GM18498 (cell line): ENCODE results near the gene SPATA31D4.

Experiments
- ATAC-seq: cut with Tn5 transposase; IDR thresholded peaks from one replicate; pipeline ENCODE4 v1.9.1; 2021; ENCODE audit warnings: mild to moderate bottlenecking, moderate library complexity; ENCODE audit not compliant: unreplicated experiment

SPATA31D4 gene

DNA sequence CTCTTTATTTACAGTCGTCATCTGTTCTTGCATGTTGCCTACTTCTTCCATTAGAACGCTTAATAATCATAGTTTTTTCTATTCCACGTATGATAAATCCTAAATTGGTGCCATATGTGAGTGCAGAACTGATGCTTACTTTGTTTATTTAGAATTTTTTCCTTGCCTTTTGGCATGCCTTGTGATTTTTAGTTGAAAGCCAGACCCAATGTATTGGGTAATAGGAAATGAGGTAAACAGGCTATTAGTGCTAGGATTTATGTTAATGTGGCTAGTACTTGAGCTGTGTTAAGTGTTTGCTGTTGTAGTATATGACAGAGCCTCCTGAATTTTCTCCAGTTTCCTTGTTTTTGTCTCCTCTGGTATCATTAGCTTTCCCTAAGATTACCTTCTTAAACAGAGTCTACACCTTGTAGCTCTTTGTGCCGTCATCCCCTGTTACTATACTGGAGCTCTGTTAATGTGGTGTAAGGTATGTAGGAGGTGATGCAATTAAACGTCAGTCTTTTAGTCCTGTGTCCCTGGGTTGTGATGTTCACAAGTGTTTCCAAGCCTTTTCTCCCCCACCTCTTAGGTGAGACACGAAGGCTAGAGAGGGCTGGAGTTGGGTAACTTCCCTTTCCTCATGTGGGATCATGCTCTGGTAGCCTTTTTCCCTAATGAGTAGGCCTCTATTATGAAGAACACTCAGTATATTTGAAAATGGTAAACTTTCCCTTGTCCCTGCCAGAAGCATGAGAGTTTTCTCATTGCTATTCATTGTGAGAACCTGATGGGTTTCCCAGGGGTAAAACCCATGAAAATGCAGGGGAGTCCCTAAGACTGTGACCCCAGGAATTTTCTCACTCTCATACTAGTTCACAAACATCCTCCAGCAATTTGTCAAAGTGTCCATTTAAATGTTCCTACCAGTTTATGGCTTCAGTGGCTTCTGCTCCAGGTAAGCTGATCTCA lies 36.3 kb downstream of the SPATA31D4 start:
- ATAC-seq = no peak

DNA sequence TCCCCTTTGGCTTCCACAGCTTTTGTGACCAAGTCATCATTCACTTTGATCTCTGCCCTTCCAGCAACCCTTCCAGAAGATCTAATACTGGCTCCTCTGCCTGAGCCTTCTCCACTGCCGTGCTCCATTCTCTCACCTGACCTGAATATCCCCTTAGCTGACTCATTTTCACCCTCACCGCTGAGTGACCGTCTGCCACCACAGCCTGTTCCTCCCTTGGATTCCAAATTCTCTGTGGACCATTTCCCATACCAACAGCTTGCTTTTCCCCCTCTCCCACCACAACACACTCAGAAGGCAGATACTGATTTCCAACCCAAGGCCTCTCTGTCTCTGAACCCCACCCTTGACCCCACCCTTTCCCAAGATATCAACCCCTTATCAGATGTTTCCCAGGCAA lies 39.8 kb downstream of the SPATA31D4 start:
- no peak for ATAC-seq

DNA sequence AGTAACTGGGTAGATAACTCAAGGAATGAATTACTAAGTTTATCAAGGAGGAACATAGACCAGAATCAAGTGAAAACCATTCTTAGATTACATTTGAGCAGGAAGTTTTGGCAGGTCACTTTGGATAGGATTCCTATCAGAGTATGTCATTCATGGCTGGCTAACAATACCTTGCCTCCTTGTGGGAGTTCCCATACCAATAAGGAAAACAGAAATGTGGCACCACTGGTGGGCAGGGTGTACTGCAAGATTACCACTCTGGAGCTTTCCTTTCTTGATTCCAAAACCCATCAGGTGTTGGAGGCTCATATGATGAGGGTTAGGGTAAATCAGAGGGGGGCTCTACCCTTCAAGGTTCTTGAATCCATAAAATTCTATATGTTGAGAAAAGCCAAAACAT lies 41.7 kb downstream of the SPATA31D4 start:
- ATAC-seq = no peak

DNA sequence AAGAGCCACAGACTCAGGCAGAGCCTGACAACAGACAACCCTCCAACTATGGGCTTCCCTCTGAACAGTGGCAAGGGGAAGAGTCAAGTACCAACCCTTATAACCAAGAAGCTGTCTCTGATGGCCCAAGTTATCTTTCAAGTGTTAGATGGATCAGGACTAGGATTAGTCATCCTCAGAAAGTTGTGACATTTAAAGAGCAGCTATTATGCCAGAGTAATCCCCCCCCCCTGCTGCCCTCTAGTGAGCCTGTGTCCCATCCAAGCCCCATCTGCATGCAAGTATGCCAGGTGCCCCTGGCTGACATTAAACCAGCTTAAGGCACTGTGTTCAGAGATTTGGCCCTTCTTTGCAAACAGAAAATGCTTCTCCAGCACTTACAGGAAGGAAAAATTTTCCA lies 43.5 kb downstream of the SPATA31D4 start:
- no peak for ATAC-seq

DNA sequence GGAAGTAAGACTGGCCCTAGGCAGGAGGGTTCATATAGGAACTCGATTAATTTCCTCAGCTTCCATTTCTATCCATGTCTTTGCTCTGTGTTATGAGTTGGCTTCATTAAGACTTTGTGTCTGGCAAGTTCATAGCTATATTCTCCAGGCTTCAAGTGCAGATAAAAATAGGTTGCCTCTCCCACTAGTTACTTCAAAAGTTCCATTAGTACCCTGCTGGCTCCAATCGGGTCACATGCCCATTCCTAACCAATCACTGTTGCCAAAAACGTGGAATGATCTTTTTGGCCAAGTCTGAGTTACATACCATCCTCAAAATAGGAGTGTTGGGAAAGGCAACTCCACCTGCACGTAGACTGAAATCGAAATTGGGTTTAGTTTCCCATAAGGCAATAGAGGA lies 46.5 kb downstream of the SPATA31D4 start:
- no peak for ATAC-seq

DNA sequence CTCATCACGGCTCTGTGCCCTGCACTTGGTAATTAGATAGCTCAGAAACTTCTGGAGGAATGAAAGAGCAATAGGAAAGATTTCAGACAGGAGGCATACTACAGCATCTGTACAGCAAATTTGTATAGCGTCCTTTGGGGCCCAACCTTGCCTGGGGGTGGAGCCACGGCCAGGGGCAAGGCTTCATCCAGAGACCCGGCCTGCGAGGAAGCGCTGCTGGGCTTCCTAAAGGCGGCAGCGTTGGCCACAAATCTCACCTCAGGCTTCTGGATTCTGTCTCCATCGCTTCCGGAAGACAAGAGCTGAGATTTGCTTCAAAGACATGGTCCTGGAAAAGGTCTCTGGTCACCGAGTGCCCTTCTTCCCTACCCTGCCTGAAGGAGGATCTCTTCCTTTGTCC lies 48.1 kb downstream of the SPATA31D4 start:
- no peak for ATAC-seq

DNA sequence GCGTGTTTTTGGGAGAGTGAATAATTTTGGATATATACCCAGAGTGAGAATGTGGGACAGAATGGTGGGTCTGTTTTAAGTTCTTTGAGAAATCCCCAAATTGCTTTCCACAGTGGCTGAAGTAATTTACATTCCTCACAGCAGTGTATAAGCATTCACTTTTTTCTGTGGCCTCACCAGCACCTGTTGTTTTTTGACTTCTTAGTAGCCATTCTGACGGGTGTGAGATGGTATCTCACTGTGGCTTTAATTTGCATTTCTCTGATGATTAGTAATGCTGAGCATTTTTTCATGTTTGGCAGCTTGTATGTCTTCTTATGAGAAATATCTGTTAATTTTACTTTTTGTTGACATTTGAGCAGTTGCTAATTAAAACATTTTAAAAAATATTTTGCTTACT lies 51.0 kb downstream of the SPATA31D4 start:
- ATAC-seq = peak; percentile 88

DNA sequence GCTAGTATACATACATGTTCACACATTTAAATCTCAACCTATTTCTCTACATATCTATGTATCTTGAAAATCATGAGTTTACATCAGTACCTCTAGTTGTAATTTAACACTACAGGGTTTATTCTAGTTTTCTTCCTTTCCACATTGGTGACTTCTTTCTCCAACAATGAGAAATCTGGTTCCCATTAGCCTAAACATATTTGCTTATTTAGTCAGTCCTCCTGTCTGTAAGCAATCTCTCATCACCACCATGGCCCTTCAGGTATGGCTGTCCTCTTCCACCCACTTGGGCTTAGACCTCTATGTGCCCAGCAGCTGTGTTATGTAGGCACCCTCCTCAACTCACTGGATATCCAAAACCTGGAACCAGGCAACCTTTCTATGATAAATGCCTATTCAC lies 52.3 kb downstream of the SPATA31D4 start:
- no peak for ATAC-seq

DNA sequence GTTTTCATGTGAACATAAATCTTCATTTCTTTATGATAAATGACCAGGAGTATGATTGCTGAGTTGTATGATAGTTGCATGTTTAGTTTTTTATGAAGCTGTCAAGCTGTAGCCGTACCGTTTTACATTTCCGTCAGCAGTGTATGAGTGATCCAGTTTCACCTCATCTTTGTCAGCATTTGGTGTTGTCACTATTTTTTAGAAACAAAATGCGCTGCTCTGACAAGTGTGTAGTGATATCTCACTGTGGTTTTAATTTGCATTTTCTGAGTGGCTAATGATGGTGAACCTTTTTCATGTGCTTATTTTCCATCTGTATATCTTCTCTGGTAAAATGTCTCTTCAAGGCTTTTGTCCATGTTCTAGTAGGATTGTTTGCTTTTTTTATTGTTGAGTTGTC lies 53.7 kb downstream of the SPATA31D4 start:
- ATAC-seq = no peak
